NCI-H524 (cell line): ENCODE data around the gene MAMDC4.

Source experiments
- DNase-seq, 2 experiments: peaks; one replicate each; lab custom pipeline; 2025; lab: John Stamatoyannopoulos, UW

MAMDC4 gene

DNA sequence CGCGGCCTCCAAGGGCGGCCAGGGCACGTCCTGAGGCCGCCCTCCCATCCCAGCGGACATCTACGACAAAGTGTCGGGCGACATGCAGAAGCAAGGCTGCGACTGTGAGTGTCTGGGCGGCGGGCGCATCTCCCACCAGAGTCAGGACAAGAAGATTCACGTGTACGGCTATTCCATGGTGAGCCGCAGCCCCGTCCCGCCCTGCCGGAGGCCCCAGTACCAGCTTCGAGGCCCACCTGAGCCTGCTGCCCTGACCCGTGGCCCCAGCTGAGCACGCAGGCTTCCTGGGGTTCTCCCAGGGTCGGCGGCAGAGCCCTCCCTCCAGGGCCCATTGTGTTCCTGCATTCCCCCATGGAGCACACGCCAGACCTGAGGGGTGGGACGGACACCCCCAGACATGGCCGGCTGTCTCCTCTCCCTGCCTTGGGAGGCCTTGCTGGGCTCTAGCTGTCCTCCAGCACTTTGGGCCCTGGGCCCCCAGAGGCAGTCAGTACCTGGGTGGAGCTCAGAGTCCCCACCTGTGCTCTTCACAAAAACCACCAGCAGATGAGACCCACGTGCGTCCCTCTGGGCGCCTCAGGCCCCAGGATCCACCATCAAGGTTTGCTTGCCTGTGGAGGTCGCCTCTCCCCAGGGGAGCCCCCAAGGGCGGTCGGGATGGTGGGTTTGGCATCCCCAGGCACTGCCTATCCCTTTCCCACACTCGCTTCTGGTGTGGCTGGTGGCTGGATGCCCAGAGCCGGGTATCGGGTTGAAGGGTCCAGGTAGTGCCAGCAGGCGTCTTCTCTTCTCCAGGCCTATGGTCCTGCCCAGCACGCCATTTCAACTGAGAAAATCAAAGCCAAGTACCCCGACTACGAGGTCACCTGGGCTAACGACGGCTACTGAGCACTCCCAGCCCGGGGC is 1.9 kb upstream of the MAMDC4 start:
- DNase-seq = peak in 1 of 2 experiments; percentile 33

- DNase-seq = no peak
These were observed 1.0 kb upstream of the MAMDC4 start for GRCh38 chr9:136850866-136851775.

- DNase-seq = no peak
These were observed 784 bp downstream of the MAMDC4 start for GRCh38 chr9:136852664-136853595.

GRCh38 chr9:136853596-136854112 is 1.5 kb downstream of the MAMDC4 start:
- DNase-seq = no peak

DNA sequence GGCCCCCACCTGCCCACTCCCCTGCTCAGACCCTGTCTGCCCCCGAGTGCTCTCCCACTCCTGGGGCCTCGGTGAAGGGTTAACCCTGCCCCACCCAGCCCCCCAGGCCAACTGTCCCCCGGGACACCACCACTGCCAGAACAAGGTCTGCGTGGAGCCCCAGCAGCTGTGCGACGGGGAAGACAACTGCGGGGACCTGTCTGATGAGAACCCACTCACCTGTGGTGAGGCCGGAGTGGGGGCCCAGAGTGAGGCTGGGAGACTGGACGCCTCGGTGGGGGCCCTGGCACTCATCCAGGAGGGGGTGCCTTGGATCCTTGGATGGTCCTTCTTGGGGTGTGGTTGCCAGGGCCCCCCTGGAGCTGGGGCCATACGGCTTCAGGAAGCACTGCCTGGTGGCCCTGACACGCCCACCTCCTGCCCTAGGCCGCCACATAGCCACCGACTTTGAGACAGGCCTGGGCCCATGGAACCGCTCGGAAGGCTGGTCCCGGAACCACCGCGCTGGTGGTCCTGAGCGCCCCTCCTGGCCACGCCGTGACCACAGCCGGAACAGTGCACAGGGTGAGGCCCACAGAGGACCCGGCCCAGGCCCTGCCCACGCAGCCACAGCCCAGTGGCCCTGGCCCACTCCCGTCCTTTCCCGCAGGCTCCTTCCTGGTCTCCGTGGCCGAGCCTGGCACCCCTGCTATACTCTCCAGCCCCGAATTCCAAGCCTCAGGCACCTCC is 2.1 kb downstream of the MAMDC4 start:
- no peak for DNase-seq

DNA sequence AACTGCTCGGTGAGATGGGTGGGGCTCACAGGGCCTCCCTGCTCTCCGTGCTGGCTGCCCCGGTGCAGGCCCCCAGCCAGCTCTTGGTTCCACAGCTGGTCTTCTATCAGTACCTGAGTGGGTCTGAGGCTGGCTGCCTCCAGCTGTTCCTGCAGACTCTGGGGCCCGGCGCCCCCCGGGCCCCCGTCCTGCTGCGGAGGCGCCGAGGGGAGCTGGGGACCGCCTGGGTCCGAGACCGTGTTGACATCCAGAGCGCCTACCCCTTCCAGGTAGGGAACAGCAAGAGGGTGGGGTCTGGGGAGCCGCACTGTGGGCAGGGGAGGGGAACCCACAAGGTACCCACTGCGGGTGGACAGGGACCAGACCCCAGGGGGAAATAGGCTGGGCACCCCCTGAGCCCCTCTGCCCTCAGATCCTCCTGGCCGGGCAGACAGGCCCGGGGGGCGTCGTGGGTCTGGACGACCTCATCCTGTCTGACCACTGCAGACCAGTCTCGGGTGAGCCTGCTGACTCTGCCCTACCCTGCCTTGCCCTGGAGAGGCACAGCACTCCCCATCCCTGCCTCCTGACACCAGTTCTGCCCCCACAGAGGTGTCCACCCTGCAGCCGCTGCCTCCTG is 2.8 kb downstream of the MAMDC4 start:
- DNase-seq = no peak

DNA sequence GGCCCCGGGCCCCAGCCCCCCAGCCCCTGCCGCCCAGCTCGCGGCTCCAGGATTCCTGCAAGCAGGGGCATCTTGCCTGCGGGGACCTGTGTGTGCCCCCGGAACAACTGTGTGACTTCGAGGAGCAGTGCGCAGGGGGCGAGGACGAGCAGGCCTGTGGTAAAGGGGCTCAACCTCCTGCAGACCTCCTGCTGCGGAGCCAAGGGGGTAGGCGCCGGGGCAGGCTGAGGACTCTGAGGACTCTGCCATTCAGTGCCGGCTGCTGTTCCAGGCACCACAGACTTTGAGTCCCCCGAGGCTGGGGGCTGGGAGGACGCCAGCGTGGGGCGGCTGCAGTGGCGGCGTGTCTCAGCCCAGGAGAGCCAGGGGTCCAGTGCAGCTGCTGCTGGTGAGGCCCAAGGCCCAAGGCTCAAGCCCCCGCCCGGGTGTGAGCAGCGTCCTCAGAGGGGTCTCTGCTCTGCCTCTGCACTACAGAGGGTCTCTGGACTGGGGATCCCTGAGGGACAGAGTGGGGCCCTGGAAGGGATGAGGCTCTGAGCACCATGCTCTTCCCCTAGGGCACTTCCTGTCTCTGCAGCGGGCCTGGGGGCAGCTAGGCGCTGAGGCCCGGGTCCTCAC is 3.4 kb downstream of the MAMDC4 start:
- DNase-seq = no peak

GRCh38 chr9:136856079-136856476 is 3.9 kb downstream of the MAMDC4 start:
- DNase-seq = no peak

DNA sequence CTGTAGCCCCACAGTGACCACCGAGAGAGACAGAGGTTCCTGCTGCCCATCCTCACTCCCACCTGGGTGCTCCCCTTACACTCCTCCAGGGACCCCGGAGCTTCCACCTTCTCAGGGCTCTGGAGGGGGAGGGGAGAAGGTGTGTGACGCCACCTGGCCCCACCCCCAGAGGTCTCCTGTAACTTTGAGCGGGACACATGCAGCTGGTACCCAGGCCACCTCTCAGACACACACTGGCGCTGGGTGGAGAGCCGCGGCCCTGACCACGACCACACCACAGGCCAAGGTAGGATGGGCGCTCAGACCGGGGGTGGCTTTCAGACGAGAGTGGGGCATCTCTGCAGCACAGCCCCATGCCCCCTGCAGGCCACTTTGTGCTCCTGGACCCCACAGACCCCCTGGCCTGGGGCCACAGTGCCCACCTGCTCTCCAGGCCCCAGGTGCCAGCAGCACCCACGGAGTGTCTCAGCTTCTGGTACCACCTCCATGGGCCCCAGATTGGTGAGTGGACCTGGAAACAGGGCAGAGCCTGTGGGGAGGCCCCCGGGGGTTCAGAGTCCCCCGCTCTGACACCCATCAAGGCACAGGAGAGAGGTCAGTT is 4.5 kb downstream of the MAMDC4 start:
- DNase-seq = no peak

DNA sequence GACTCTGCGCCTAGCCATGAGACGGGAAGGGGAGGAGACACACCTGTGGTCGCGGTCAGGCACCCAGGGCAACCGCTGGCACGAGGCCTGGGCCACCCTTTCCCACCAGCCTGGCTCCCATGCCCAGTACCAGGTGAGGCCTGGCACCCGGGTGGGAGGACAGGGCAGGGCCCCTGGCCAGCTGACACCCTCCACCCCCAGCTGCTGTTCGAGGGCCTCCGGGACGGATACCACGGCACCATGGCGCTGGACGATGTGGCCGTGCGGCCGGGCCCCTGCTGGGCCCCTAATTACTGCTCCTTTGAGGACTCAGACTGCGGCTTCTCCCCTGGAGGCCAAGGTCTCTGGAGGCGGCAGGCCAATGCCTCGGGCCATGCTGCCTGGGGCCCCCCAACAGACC is 5.0 kb downstream of the MAMDC4 start:
- no peak for DNase-seq

DNA sequence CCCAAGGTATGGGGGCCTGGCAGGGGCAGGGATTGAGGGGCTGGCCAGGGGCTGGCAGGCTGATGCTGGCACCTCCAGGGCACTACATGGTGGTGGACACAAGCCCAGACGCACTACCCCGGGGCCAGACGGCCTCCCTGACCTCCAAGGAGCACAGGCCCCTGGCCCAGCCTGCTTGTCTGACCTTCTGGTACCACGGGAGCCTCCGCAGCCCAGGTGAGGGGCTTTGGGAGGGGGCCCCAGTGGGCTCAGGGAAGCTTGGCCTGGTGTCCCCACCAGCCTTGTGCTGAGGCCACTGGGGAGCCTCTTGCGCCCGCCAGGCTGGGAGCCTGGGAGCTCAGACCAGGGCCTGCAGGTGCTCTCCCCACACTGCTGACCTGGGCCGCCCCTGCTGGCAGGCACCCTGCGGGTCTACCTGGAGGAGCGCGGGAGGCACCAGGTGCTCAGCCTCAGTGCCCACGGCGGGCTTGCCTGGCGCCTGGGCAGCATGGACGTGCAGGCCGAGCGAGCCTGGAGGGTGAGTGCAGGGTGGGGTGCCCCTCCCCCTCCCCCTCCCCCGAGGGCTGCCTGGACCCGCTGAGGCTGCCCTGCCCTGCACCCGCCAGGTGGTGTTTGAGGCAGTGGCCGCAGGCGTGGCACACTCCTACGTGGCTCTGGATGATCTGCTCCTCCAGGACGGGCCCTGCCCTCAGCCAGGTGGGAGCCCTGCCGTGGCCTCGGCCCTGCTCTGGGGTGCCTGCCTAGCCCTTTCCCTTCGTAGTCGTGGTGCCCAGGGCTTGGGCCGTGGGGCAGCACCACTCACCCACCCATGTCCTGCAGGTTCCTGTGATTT is 5.7 kb downstream of the MAMDC4 start:
- no peak for DNase-seq

DNA sequence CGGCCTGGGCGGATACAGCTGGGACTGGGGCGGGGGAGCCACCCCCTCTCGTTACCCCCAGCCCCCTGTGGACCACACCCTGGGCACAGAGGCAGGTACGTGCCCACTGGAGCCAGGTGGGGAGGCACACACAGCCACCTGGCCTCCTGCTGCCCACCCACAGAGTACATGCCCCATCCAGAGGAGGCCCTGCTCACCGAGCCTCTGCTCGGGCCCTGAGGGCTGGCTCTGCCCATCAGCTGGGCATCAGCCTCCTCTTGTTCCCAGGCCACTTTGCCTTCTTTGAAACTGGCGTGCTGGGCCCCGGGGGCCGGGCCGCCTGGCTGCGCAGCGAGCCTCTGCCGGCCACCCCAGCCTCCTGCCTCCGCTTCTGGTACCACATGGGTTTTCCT is 6.3 kb downstream of the MAMDC4 start:
- no peak for DNase-seq

- no peak for DNase-seq
These were observed 7.0 kb downstream of the MAMDC4 start for GRCh38 chr9:136858844-136859757.

DNA sequence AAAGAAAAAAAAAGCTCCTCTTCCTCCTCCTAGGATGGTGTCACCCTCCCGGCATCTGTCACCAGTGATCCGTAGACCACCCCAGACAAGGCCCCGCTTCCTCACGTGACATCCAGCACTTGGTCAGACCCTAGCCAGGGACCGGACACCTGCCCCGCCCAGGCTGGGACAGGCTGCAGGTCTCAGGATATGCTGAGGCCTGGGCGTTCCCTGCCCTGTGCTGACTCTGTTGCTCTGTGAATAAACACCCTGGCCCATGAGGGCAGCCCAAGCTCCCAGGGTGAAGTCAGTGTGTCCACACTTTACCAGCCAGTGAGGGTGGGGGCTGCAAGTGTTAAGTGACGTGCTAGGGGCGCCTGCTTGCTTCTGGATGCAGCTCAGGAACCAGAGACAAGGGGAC is 8.4 kb downstream of the MAMDC4 start:
- no peak for DNase-seq

DNA sequence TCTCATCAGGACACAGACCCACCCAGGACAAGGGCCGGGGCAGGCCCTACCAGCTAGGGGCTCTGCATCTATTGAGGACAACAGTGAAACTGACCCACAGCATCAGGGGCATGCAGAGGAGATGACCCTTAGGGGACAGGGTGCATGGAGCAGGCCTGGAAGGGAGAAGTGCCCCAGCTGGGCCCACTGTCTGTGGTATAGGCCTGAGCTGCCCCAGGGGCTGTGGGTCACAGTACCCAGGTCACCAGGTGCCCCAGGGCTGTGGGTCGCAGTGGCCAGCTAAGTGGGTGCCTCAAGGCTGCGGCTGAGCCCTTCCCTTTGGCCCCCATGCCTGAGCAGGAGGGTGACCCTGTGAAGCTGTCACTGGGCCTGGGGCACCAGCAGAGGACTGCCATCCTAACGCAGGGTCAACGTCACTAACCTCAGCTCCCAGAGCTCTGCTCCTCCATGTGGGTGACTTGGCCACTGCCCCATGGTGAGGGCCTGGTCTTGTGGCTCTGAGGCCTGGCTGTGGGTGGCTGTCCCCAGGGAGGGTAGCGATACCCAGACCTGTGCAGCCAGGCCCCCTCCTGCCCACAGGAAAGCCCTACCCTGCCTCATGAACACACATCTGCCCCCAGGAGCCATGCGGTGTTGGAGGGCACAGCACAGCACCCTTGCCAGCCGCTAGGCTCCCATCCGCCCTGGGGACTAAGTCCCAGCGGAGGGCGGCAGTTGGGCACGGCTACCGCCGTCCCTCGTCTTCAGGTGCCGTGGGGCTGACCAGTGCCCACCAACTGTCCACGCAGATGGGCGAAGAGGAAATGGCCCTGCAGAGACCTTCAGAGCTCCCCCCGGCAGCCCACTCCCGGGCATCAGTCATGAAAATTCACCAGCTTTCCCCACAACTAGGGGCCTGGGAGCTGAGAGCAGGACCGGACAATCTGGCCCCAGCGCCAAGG is 9.1 kb downstream of the MAMDC4 start:
- no peak for DNase-seq

DNA sequence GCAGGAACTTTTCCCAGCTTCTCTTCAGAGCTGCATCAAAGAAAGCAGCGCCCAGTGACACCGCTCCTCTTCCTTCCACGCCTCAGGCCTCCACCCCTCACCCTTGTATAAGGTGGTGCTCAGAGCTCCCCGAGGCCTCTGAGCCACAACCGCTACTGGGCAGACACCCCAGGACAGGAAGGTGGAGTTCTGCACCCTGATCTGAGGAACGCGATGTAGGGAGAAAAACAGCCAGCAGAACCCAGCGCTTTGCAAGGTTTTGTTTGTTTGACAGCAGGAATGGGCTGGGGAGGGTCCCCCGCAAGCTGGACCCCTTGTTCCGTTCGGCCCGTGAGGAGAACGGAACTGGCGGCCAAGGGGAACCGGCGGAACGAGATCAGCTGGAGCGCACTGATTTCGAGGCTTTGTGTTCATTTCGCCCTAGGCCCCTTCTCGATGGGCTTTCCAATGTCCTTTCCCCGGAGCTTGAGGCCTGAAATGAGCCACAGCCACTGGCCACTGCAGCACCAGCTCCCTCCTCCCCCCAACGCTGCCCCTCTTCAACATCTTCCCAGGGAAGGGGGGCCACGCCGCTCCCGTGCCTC is 9.8 kb downstream of the MAMDC4 start:
- DNase-seq = no peak
